Renal cortex interstitium (tissue), 11 donors: ENCODE measurements around the gene PRUNE2. TPM values are rescaled to one million over a fixed set of nuclear protein-coding genes. Genes with fewer than 3 reads are reported as not detected.
A peak's percentile ranks its signal among the peaks of the same experiment; 100 is the strongest.

Experiments used
- DNase-seq, 11 donors: peaks; one replicate each; pipeline ENCODE4 v3.0.0-alpha.2; 2013; ENCODE audit warnings: low read depth in 9 of 11, low spot score in 4 of 11; ENCODE audit errors: extremely low read depth in 1 of 11
- polyA plus RNA-seq, 3 donors: library from polyadenylated mRNA; unstranded; fragments of 120-200 nt; gene quantifications; one replicate each; pipeline ENCODE4 v1.2.1, GENCODE V29; 2013; ENCODE audit not compliant: insufficient read length in 3 of 3

PRUNE2 gene
- polyA plus RNA-seq, 3 donors = 10.9 to 14.6 (median 11.4) TPM

- DNase-seq = no peak
Observed at GRCh38 chr9:76817489-76817888, 88.4 kb downstream of the PRUNE2 start.

GRCh38 chr9:76812591-76812990 lies 93.3 kb downstream of the PRUNE2 start:
- DNase-seq = no peak

GRCh38 chr9:76810377-76810957 lies 95.4 kb downstream of the PRUNE2 start:
- DNase-seq = peak; percentile 8 to 56 (median 37)

GRCh38 chr9:76808636-76809035 lies 97.3 kb downstream of the PRUNE2 start:
- no peak for DNase-seq

GRCh38 chr9:76803762-76804161 lies 102.2 kb downstream of the PRUNE2 start:
- no peak for DNase-seq

DNA sequence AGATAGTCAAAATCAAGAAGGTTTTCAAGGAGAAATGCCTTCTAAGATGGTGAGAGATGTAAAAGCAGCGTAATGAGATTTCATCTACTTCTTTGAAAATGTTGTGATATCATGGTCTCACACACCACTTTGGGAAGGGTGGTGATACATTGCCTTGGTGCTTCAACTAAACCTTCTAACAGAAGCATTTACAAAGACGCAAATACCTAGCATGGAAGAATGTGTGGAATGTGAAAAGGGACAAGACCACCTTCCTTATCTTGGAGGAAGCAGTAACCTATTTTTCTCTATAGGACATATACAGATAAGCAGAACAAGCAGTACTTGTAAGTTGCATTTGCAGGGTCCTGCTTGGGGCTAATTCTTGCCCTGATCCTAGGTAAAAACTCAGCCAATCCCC lies 102.8 kb downstream of the PRUNE2 start:
- no peak for DNase-seq

GRCh38 chr9:76800901-76801300 lies 105.0 kb downstream of the PRUNE2 start:
- DNase-seq = no peak

GRCh38 chr9:76799473-76799872 lies 106.4 kb downstream of the PRUNE2 start:
- DNase-seq = no peak

GRCh38 chr9:76798527-76798926 lies 107.4 kb downstream of the PRUNE2 start:
- no peak for DNase-seq

GRCh38 chr9:76796296-76796695 lies 109.6 kb downstream of the PRUNE2 start:
- DNase-seq = no peak

GRCh38 chr9:76793784-76794431 lies 112.0 kb downstream of the PRUNE2 start:
- no peak for DNase-seq

DNA sequence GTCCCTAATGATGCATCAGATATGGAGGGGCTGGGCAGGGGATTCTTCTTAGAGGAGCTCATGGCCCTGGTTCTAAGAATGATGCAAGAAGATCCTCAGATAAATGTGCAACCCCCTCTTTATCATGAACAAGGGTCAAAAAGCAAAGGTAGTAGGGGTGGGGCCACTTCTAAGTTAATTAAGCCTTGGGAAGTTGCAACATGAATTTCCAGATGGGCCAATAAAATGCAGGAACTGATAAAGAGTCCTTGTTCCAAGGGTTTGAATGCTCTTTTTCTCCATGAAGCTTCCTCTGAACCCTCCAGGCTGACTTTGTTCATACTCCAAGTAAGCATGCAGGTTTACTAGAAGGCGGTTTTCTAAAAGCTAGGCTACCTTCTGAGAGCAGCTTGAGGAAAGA lies 116.1 kb downstream of the PRUNE2 start:
- no peak for DNase-seq

DNA sequence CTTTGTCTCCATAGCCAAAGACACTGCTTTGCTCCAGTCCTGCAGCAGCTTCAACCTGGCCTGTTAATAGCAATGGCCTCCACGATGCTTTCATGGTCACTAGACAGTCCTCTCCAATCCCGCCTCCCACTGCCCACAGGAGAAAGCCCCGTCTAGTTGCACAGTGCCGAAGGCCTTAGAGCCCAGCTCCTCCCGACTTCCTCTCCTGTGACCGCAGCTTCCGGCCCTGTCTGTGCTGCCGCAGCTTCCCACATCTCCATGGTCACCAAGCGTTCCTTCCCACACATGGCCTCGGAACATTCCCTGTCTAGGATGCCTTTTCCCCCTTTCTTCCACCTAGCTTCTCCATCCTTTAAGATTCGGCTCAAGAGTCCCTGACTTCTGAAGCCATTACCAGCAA lies 118.2 kb downstream of the PRUNE2 start:
- DNase-seq = no peak

- no peak for DNase-seq
Observed at GRCh38 chr9:76785501-76785900, 120.4 kb downstream of the PRUNE2 start.

GRCh38 chr9:76784881-76785280 lies 121.0 kb downstream of the PRUNE2 start:
- no peak for DNase-seq

- peak in 10 of 11 donors; percentile 13 to 76 (median 48) for DNase-seq
Observed at GRCh38 chr9:76772686-76773445, 133.0 kb downstream of the PRUNE2 start.

GRCh38 chr9:76766126-76766525 lies 139.8 kb downstream of the PRUNE2 start:
- DNase-seq = no peak

DNA sequence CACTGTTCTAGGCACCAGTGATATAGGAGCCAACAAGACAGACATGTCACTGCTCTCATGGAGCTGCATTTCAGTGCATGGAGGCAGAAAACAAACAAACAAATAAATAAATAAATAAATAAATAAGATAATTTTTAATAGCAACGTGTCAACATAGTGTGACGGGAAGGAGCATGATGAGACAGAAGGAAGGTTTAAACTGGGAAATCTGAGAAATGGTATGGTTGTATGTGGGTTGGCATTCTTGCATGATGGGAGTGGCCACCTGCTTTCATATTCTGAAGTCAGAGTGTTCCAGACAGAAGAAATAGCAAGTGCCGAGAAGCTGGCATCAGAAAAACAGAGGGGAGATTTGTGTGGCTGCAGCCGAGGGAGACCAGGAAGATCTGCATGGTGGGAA lies 141.8 kb downstream of the PRUNE2 start, which contains the start of gene PCA3:
Gene PCA3, plus strand, starts transcription at position 301 of the 400 bp plus-strand sequence.
- DNase-seq = no peak

DNA sequence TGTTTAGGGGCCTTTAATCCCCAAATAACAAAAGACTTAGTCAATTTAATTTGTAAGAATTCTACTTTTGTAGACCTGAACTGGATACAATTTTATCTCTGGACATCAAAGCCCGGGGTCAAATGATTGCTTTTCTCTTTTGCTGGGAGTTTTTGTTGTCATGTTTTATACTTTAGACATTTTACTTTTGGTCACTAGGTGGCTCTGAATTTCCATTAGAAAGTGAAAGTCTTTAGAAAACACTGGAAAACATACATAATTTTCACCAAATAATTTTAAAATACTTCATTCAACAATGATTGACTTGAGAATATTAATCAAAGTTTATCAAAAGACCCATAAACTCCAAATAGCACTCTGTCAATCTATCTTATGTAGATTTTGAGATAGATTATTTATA lies 144.5 kb downstream of the PRUNE2 start:
- no peak for DNase-seq

GRCh38 chr9:76759732-76760131 lies 146.2 kb downstream of the PRUNE2 start:
- DNase-seq = no peak
